Endothelial cell of umbilical vein (primary cell): Measurements from ENCODE around the gene KCTD5. TPM values are rescaled to one million over a fixed set of nuclear protein-coding genes. Genes with fewer than 3 reads are reported as not detected.

Source experiments
- BruUV-seq: library from RNA; stranded (reverse); fragments of 400-500 nt; replicated peaks from 2 replicates; lab custom pipeline; 2021; lab: Mats Ljungman, UMichigan
- CTCF ChIA-PET: fragments of 300-600, 350-600 bp; sonication (Branson Sonifier 250); formaldehyde crosslinking; loops from one replicate; lab custom pipeline; 2021; ENCODE audit warnings: antibody characterized with exemption, inconsistent platforms; lab: Charles Lee
- POLR2A ChIA-PET: fragments of 300-600, 350-600 bp; sonication (Branson Sonifier 250); formaldehyde crosslinking; loops from one replicate; lab custom pipeline; 2021; ENCODE audit warnings: antibody characterized with exemption, inconsistent platforms; lab: Charles Lee
- DNase-seq: peaks from one replicate; pipeline ENCODE4 v3.0.0-alpha.2; 2011; ENCODE audit warnings: low read depth, low spot score
- FAIRE-seq: peaks from 2 replicates; lab custom pipeline; 2011; peaks lifted over from hg19 to GRCh38; lab: Jason Lieb, UNC
- H2AFZ ChIP-seq: 2 replicates; pipeline ENCODE4 v1.6.0; 2012; ENCODE audit warnings: low read depth, low read length, control low read depth, inconsistent platforms
- H3K27ac ChIP-seq: 2 replicates; pipeline ENCODE4 v1.5.1; 2011; ENCODE audit warnings: low read depth, mild to moderate bottlenecking, control low read depth, low read length, moderate library complexity; ENCODE audit not compliant: insufficient read depth
- H3K27me3 ChIP-seq, 2 experiments: 2 replicates each; pipeline versions ENCODE4 v1.6.0 to v1.6.1; 2011; ENCODE audit warnings: low read length in 2 of 2, mixed read lengths in 1 of 2; ENCODE audit not compliant: control insufficient read depth in 2 of 2, insufficient read depth in 2 of 2
- H3K36me3 ChIP-seq, 2 experiments: 2 replicates in 1 of 2; 3 replicates in 1 of 2; pipeline ENCODE4 v1.5.1; 2011; ENCODE audit warnings: low read length in 2 of 2, mild to moderate bottlenecking in 1 of 2, moderate library complexity in 1 of 2; ENCODE audit not compliant: control insufficient read depth in 2 of 2, insufficient read depth in 2 of 2; ENCODE audit errors: extremely low read depth in 1 of 2
- H3K4me1 ChIP-seq: 3 replicates; pipeline ENCODE4 v1.5.1; 2011; ENCODE audit warnings: mild to moderate bottlenecking, low read length; ENCODE audit not compliant: control insufficient read depth, insufficient read depth; ENCODE audit errors: extremely low read depth
- H3K4me2 ChIP-seq: 2 replicates; pipeline ENCODE4 v1.6.1; 2011; ENCODE audit warnings: low read length, control low read depth, mixed read lengths; ENCODE audit not compliant: insufficient read depth
- H3K4me3 ChIP-seq, 3 experiments: fragments of 200-600 bp in 1 of 3; sonication (generic), shearing (Covaris generic) in 1 of 3; replicated peaks in 1 of 3; 2 replicates each; pipeline ENCODE4 v1.5.1; 2011 to 2016; ENCODE audit warnings: control low read depth in 3 of 3, low read length in 3 of 3, mild to moderate bottlenecking in 2 of 3, inconsistent platforms in 1 of 3, low read depth in 1 of 3, moderate library complexity in 1 of 3; ENCODE audit not compliant: insufficient read depth in 1 of 3
- H3K79me2 ChIP-seq: 2 replicates; pipeline ENCODE4 v1.6.0; 2012; ENCODE audit warnings: low read length, inconsistent platforms; ENCODE audit not compliant: control insufficient read depth, insufficient read depth
- H3K9ac ChIP-seq: replicated peaks from 2 replicates; pipeline ENCODE3; 2011; ENCODE audit warnings: low read length, control low read depth; ENCODE audit not compliant: insufficient read depth; ENCODE audit errors: extremely low read depth
- H3K9me1 ChIP-seq: replicated peaks from 3 replicates; pipeline ENCODE4 v1.6.0; 2011; ENCODE audit warnings: mild to moderate bottlenecking, low read length; ENCODE audit not compliant: control insufficient read depth, insufficient read depth; ENCODE audit errors: extremely low read depth
- H3K9me3 ChIP-seq: replicated peaks from 2 replicates; pipeline ENCODE4 v1.5.1; 2012; ENCODE audit warnings: low read length, inconsistent platforms; ENCODE audit not compliant: control insufficient read depth, insufficient read depth
- H4K20me1 ChIP-seq: replicated peaks from 2 replicates; pipeline ENCODE3; 2011; ENCODE audit warnings: mild to moderate bottlenecking, low read length; ENCODE audit not compliant: control insufficient read depth, insufficient read depth; ENCODE audit errors: extremely low read depth
- CTCF ChIP-seq, 2 donors: IDR thresholded peaks; 1 replicate in 1 of 2; 2 replicates in 1 of 2; pipeline ENCODE4 v1.5.1; 2011; ENCODE audit warnings: low read length in 2 of 2, mild to moderate bottlenecking in 2 of 2, moderate library complexity in 2 of 2, control low read depth in 1 of 2, inconsistent platforms in 1 of 2, low read depth in 1 of 2; ENCODE audit not compliant: insufficient read depth in 1 of 2; ENCODE audit errors: extremely low read depth in 1 of 2
- EZH2 ChIP-seq: IDR thresholded peaks from 2 replicates; pipeline ENCODE4 v1.6.1; 2012; ENCODE audit warnings: borderline replicate concordance, low read depth, mild to moderate bottlenecking, moderate library complexity, low read length, inconsistent platforms; ENCODE audit not compliant: severe bottlenecking
- FOS ChIP-seq: IDR thresholded peaks from 2 replicates; pipeline ENCODE4 v1.6.1; 2011; ENCODE audit warnings: mild to moderate bottlenecking, low read length, moderate library complexity, borderline replicate concordance; ENCODE audit not compliant: insufficient read depth
- GATA2 ChIP-seq: IDR thresholded peaks from 2 replicates; pipeline ENCODE4 v1.7.0; 2011; ENCODE audit warnings: low read depth, mild to moderate bottlenecking, moderate library complexity, mixed read lengths, low read length; ENCODE audit not compliant: insufficient read length, insufficient read depth
- JUN ChIP-seq: IDR thresholded peaks from 2 replicates; pipeline ENCODE4 v1.6.1; 2011; ENCODE audit warnings: borderline replicate concordance, low read depth; ENCODE audit not compliant: insufficient read length, insufficient read depth
- MAX ChIP-seq: IDR thresholded peaks from 2 replicates; pipeline ENCODE4 v1.6.1; 2011; ENCODE audit not compliant: insufficient read depth, insufficient read length
- MYC ChIP-seq: IDR thresholded peaks from one replicate; pipeline ENCODE4 v1.6.1; 2011; ENCODE audit warnings: mild to moderate bottlenecking, low read depth, low read length
- POLR2A ChIP-seq: IDR thresholded peaks from 2 replicates; pipeline ENCODE4 v1.6.1; 2012; ENCODE audit warnings: low read depth, mild to moderate bottlenecking, control low read depth, low read length
- POLR2AphosphoS5 ChIP-seq: IDR thresholded peaks from 2 replicates; pipeline ENCODE4 v1.6.1; 2012; ENCODE audit warnings: low read depth, mild to moderate bottlenecking, control low read depth, low read length, moderate library complexity; ENCODE audit not compliant: insufficient read depth
- dilution Hi-C: fragments of 300-500 bp; cut with MboI; formaldehyde crosslinking; loops from one replicate; pipeline ENCODE4 v1.15.0; 2019; ENCODE audit warnings: low sequenced_read_pairs; ENCODE audit not compliant: extremely low pct_ligation_motif_present
- intact Hi-C: fragments of 100-400 bp; cut with micrococcal nuclease; formaldehyde crosslinking; loops from one replicate; pipeline ENCODE4 v1.10.0; 2022
- polyA plus RNA-seq, 4 experiments: library from polyadenylated mRNA; depleted of rRNA in 3 of 4; stranded (reverse) in 3 of 4; unstranded in 1 of 4; fragments of >200 nt; gene quantifications; 2 replicates each; pipeline versions ENCODE4 v1.2.1 to v1.2.3, GENCODE V29; 2011 to 2012; ENCODE audit warnings: missing spikeins in 1 of 4
- total RNA-seq: library from RNA; stranded (reverse); gene quantifications from 2 replicates; pipeline ENCODE4 v1.2.3, GENCODE V29; 2021

The KCTD5 gene
- total and polyA plus RNA-seq, 2 donors (not counting 3 experiments of a cell fraction or from before 2014, with no cell fraction given): 32.2 to 42.0 TPM

- ChIA-PET CTCF (interaction anchor here (1.0 kb wide), 1 partner anchor 9 kb away, joined by 3 read pairs; no protein-coding TSS in a partner anchor), POLR2A (no interaction called here)
- no peaks in the 10 kb centered on the region for H3K9me3 ChIP-seq
- no peak for FAIRE-seq
- no peaks in the 10 kb centered on the region for H3K4me1 ChIP-seq
- no peak overlapping the region for H3K4me2 ChIP-seq
- H3K27me3 ChIP-seq: no peaks in the 10 kb centered on the region
- no peak for DNase-seq
- H3K9ac ChIP-seq: no peak overlapping the region
- no peak overlapping the region for H3K27ac ChIP-seq
- dilution Hi-C loops: no loop called here
- H3K36me3 ChIP-seq: peaks cover 0 to 28% of the 10 kb centered on the region in 2 experiments
- H3K79me2 ChIP-seq: no peaks in the 10 kb centered on the region
- no peaks in the 10 kb centered on the region for H3K9me1 ChIP-seq
- no peak overlapping the region for H2AFZ ChIP-seq
- H4K20me1 ChIP-seq: no peaks in the 10 kb centered on the region
- no peak overlapping the region for H3K4me3 ChIP-seq
- TF ChIP-seq MAX (no peak), POLR2A (no peak), EZH2 (no peak), POLR2AphosphoS5 (no peak), CTCF (IDR thresholded peaks at IDR 0.05; ENCODE audit: extremely low read depth in 1 of 2, insufficient read depth in 1 of 2, low read depth in 1 of 2, low read length in 2 of 2) (no peak), FOS (no peak), JUN (no peak), MYC (no peak), GATA2 (no peak)
- BruUV-seq: no TSS peak
- intact Hi-C loops: no loop called here
These were observed 25.3 kb downstream of the KCTD5 start for GRCh38 chr16:2707368-2708289.
